Smooth muscle cell (in vitro differentiated cells): ENCODE results near the gene LONRF3. TPM values are rescaled to one million over a fixed set of nuclear protein-coding genes. Genes with fewer than 3 reads are reported as not detected.

Source experiments
- DNase-seq: peaks from one replicate; lab custom pipeline; 2025; ENCODE audit not compliant: unreplicated experiment; lab: John Stamatoyannopoulos, UW
- H2AFZ ChIP-seq: fragments of 200-600 bp; sonication (generic); 2 replicates; pipeline ENCODE4 v1.6.0; 2016; ENCODE audit warnings: antibody characterized with exemption, low read depth, mild to moderate bottlenecking
- H3F3A ChIP-seq: fragments of 200-600 bp; sonication (generic); 2 replicates; pipeline ENCODE4 v1.6.0; 2017; ENCODE audit warnings: antibody characterized with exemption, low read depth
- H3K27ac ChIP-seq: fragments of 200-600 bp; sonication (generic); 2 replicates; pipeline ENCODE4 v1.5.1; 2016; ENCODE audit warnings: low read depth, mild to moderate bottlenecking
- H3K27me3 ChIP-seq: fragments of 200-600 bp; sonication (generic); 2 replicates; pipeline ENCODE4 v1.6.1; 2016; ENCODE audit warnings: low read depth, mild to moderate bottlenecking
- H3K36me3 ChIP-seq: fragments of 200-600 bp; sonication (generic); 2 replicates; pipeline ENCODE4 v1.5.1; 2016; ENCODE audit warnings: low read depth
- H3K4me1 ChIP-seq: fragments of 200-600 bp; sonication (generic); 2 replicates; pipeline ENCODE4 v1.5.1; 2016; ENCODE audit warnings: low read depth
- H3K4me2 ChIP-seq: fragments of 200-600 bp; sonication (generic); 2 replicates; pipeline ENCODE4 v1.6.0; 2016; ENCODE audit warnings: mild to moderate bottlenecking
- H3K4me3 ChIP-seq: fragments of 200-600 bp; sonication (generic); 2 replicates; pipeline ENCODE4 v1.5.1; 2016; ENCODE audit warnings: mild to moderate bottlenecking
- H3K79me2 ChIP-seq: fragments of 200-600 bp; sonication (generic); 2 replicates; pipeline ENCODE4 v1.6.0; 2016; ENCODE audit warnings: low read depth, mild to moderate bottlenecking
- H3K9ac ChIP-seq: fragments of 200-600 bp; sonication (generic); 2 replicates; pipeline ENCODE4 v1.6.0; 2016; ENCODE audit warnings: low read depth
- H3K9me3 ChIP-seq: fragments of 200-600 bp; sonication (generic); replicated peaks from 2 replicates; pipeline ENCODE4 v1.5.1; 2016; ENCODE audit warnings: low read depth
- H4K20me1 ChIP-seq: fragments of 200-600 bp; sonication (generic); 2 replicates; pipeline ENCODE4 v1.6.0; 2016; ENCODE audit warnings: low read depth
- WGBS: methylation state at CpG from one replicate; pipeline ENCODE4 v1.1.7; 2016; ENCODE audit warnings: low lambda C conversion rate; 5-methylcytosine and 5-hydroxymethylcytosine counted together
- polyA plus RNA-seq: library from polyadenylated mRNA; unstranded; fragments of >200 nt; fragmentation: Nextera tagmentation; extraction: Ambion mirVana; gene quantifications from 2 replicates; pipeline ENCODE4 v1.2.1, GENCODE V29; 2016
- total RNA-seq: library from RNA; depleted of rRNA; stranded (reverse); fragments of >200 nt; gene quantifications from 2 replicates; pipeline ENCODE4 v1.2.3, GENCODE V29; 2014
- TF ChIP-seq, protein P1 (sequence below): fragments of 200-600 bp; sonication (generic); IDR thresholded peaks from 2 replicates; pipeline ENCODE4 v1.5.1; 2017; ENCODE audit warnings: borderline replicate concordance, mild to moderate bottlenecking, antibody characterized with exemption; ENCODE audit not compliant: insufficient read depth, poor library complexity, severe bottlenecking

Gene LONRF3
- total and polyA plus RNA-seq, 2 experiments from 2014 or later = 0.36 TPM; not detected in 1

DNA sequence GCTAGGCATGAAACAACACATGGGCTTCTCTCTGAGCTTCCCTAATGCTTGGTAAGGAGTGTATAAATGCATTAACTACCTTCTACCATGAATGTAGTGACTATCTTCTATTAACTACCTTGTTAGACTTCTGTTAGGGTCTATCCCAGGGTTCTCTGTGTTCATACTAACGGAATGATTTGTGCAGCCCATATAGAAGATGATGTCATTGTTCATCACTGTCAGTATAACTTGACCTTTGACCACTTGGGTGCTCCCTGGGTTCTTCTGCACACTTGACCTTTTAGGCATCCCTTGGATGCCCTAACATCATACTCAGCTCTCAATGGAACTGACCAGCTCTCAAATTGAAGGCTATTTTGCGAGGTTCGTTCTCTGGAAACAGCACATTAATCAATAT is 67.6 kb downstream of the LONRF3 start:
- TF ChIP-seq, protein P1, sequence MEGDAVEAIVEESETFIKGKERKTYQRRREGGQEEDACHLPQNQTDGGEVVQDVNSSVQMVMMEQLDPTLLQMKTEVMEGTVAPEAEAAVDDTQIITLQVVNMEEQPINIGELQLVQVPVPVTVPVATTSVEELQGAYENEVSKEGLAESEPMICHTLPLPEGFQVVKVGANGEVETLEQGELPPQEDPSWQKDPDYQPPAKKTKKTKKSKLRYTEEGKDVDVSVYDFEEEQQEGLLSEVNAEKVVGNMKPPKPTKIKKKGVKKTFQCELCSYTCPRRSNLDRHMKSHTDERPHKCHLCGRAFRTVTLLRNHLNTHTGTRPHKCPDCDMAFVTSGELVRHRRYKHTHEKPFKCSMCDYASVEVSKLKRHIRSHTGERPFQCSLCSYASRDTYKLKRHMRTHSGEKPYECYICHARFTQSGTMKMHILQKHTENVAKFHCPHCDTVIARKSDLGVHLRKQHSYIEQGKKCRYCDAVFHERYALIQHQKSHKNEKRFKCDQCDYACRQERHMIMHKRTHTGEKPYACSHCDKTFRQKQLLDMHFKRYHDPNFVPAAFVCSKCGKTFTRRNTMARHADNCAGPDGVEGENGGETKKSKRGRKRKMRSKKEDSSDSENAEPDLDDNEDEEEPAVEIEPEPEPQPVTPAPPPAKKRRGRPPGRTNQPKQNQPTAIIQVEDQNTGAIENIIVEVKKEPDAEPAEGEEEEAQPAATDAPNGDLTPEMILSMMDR = no peak
- WGBS = 75% methylated on average over 3 of the region's 3 CpGs
- H3K27ac ChIP-seq = no peak overlapping the region

DNA sequence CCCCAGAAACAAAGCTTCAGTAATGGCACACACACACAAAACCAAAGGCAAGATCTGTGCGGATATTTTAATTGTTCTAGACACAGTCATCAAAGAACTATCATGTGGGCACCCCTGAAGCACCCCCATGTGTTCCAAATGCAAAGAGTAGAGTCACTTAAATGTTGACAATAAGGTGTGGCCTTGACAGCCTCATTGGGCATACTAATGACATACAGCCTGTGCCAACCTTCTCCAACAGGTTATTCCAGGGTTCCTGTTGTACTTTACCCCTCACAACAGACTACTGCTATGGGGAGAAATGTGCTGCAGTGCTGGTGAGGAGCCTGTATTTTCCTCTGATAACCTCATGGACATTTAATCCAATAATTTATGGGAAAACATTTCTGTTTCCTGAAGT is 68.6 kb downstream of the LONRF3 start:
- TF ChIP-seq, protein P1 = no peak

More for the DNA sequence above, 67.6 kb downstream of the LONRF3 start:
- no peak overlapping the region for H3K4me3 ChIP-seq
- no peaks in the 10 kb centered on the region for H3K27me3 ChIP-seq
- no peaks in the 10 kb centered on the region for H3K79me2 ChIP-seq
- no peak overlapping the region for H3K9ac ChIP-seq
- H3K36me3 ChIP-seq = no peaks in the 10 kb centered on the region
- no peak for DNase-seq
- H4K20me1 ChIP-seq = no peaks in the 10 kb centered on the region
- H2AFZ ChIP-seq = no peak overlapping the region
- H3K9me3 ChIP-seq = no peaks in the 10 kb centered on the region
- H3F3A ChIP-seq = no peaks in the 10 kb centered on the region
- no peak overlapping the region for H3K4me2 ChIP-seq
- no peaks in the 10 kb centered on the region for H3K4me1 ChIP-seq

DNA sequence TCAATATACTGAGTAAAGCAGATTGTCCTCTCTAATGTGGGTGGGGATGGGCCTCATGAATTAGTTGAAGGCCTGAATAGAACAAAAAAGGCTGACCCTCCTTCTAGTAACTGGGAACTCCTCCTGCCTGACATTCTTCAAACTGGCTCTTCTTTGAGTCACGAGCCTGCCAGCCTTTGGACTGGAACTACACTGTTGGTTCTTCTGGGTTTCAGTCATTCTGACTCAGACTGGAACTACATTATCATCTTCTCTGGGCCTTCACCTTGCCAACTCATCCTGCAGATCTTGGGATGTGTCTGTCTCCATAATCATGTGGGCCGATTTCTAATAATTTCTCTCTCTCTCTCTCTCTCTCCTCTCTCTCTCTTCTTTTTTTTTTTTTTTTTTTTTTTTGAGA is 71.5 kb downstream of the LONRF3 start:
- H3K79me2 ChIP-seq = no peaks in the 10 kb centered on the region
- WGBS = 78% methylated on average over 2 of the region's 2 CpGs
- H3K4me3 ChIP-seq = no peak overlapping the region
- H4K20me1 ChIP-seq = no peaks in the 10 kb centered on the region
- peaks cover 4% of the 10 kb centered on the region for H3K9me3 ChIP-seq
- no peaks in the 10 kb centered on the region for H3K4me1 ChIP-seq
- DNase-seq = no peak
- H3K9ac ChIP-seq = no peak overlapping the region
- H3K4me2 ChIP-seq = no peak overlapping the region
- no peak overlapping the region for H3K27ac ChIP-seq
- H3K27me3 ChIP-seq = no peaks in the 10 kb centered on the region
- no peaks in the 10 kb centered on the region for H3K36me3 ChIP-seq
- no peak overlapping the region for H2AFZ ChIP-seq
- TF ChIP-seq, protein P1 = no peak
- H3F3A ChIP-seq = no peaks in the 10 kb centered on the region

More for the DNA sequence above, 68.6 kb downstream of the LONRF3 start:
- Histone ChIP-seq H3F3A (no peaks in the 10 kb centered on the region), H3K9ac (no peak overlapping the region), H3K27ac (no peak overlapping the region), H3K4me2 (no peak overlapping the region), H4K20me1 (no peaks in the 10 kb centered on the region), H3K9me3 (no peaks in the 10 kb centered on the region), H3K79me2 (no peaks in the 10 kb centered on the region), H3K4me3 (no peak overlapping the region), H3K4me1 (no peaks in the 10 kb centered on the region), H3K27me3 (no peaks in the 10 kb centered on the region), H3K36me3 (no peaks in the 10 kb centered on the region), H2AFZ (no peak overlapping the region)
- WGBS = 83% methylated on average over 1 of the region's 1 CpG
- no peak for DNase-seq

DNA sequence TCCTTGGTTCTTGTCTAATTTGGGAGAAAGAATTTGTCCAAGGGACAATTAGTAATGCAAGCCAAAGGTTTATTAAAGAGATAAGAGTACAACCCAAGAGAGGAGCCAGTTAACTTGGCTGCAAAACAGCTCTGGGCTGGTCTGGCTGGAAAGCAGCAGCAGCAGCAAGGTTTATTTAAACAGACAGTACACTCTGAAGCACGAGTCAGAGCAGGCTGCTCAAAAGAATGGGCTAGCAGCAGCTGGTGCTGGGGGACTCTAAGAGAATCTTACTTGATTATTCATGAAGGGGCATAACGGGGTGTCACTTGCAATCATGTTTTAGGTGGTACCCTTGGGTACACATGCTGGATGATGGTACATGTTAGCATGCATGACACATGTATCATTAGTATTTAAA is 81.3 kb downstream of the LONRF3 start:
- Histone ChIP-seq H3K27ac (no peak overlapping the region), H3K4me3 (no peak overlapping the region), H3K27me3 (no peaks in the 10 kb centered on the region), H3K4me1 (no peaks in the 10 kb centered on the region), H3K79me2 (no peaks in the 10 kb centered on the region), H3K9ac (no peak overlapping the region), H3K36me3 (no peaks in the 10 kb centered on the region), H4K20me1 (no peaks in the 10 kb centered on the region), H3F3A (no peaks in the 10 kb centered on the region), H3K9me3 (no peaks in the 10 kb centered on the region), H2AFZ (no peak overlapping the region), H3K4me2 (no peak overlapping the region)
- WGBS = 34% methylated on average over 2 of the region's 2 CpGs
- no peak for DNase-seq
- TF ChIP-seq, protein P1 = no peak
